Activated T-helper 1 cell treated with anti-CD3 and anti-CD28 coated beads, Interleukin-2, amount 50 U/mL, for 16 hours (primary cell): Measurements from ENCODE around the gene LRRC70.
"Not testable (repeated sequence)": the region's sequence is repeated elsewhere in the genome, so short reads cannot be mapped to it uniquely, and the experiment has no call there.

ENCODE experiments used
- DNase-seq, 2 donors: peaks; one replicate each; pipeline ENCODE4 v3.0.0-alpha.2; 2020; ENCODE audit warnings: low read depth in 1 of 2, low spot score in 1 of 2

LRRC70 gene

GRCh38 chr5:62578540-62578939 is at the start of gene LRRC70:
LRRC70 (plus strand) TSS chr5:62578819; CDS start chr5:62579439, 620 bp downstream.
- DNase-seq = no peak

DNA sequence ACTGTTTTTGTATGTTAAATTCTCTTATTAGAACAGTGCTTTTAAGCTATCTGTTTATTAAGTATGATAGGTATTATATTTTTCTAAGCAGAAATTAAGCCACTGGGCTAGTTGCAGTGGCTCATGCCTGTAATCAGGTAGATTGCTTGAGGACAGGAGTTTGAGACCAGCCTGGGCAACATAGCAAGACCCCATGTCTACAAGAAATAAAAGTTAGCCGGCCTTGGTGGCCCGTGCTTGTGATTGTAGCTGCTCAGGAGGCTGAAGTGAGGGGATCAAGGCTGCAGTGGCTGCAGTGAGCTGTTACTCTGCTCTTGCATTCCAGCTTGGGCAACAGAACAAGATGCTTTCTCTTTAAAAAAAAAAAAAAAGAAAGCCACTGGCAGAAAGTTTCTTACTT is 45.0 kb upstream of the LRRC70 start:
- no peak for DNase-seq

GRCh38 chr5:62534461-62535236 is 44.0 kb upstream of the LRRC70 start:
- DNase-seq = no peak

- DNase-seq = no peak
Measured at GRCh38 chr5:62536232-62536631, 42.4 kb upstream of the LRRC70 start.

DNA sequence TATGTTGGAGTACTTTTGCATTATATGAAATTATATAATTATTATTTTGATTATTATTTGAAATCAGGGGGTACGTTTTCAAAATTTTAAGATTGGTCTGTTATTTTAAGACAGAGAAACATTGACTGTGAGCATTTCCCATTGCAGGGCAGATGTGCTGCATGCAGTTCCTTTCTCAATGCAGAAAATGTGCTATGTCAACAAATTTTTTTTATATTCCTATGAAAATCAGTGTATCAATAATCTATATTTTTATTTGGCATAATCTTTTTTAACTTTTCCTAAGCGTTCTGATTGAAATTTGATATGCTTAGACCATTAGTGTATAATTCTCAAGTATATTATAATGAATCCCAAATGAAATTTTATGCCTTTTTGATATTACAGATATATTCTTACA is 41.8 kb upstream of the LRRC70 start:
- no peak for DNase-seq

- DNase-seq = no peak
Measured at GRCh38 chr5:62538017-62538942, 40.3 kb upstream of the LRRC70 start.

- no peak for DNase-seq
Measured at GRCh38 chr5:62542720-62543119, 35.9 kb upstream of the LRRC70 start.

- DNase-seq = no peak
Measured at GRCh38 chr5:62547945-62548630, 30.5 kb upstream of the LRRC70 start.

- no peak for DNase-seq
Measured at GRCh38 chr5:62550103-62550502, 28.5 kb upstream of the LRRC70 start.

DNA sequence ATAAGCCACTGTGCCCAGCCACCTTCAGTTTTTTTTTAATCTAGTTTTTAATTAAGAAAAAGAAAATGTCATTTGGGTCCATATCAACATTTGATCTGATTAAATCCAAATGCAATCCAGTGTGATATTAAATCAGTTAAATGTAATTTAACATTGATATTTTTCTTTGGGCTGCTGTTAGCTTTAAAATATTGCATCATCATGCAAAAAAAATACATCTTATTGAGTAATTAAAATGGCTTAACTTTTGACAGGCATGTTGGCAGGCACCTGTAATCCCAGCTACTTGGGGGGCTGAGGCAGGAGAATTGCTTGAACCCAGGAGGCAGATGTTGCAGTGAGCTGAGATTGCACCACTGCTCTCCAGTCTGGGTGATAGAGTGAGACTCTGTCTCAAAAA is 22.7 kb upstream of the LRRC70 start:
- DNase-seq = no peak

DNA sequence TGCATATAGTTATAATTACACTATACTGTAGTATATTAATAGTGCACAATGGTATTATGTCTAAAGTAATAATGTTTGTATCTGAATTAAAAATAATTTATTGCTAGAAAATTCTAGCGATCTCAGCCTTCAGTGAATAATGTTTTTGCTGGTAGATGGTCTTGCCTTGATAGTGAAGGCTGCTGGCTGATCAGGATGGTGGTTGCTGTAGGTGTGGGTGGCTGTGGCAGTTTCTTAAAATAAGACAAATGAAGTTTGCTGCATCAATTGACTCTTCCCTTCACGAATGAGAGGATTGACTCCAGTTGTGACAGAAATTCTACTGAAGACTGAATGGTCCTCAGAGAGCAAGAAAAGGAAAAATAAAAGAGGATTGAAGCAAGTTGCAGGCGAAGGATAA is 19.7 kb upstream of the LRRC70 start:
- no peak for DNase-seq

- DNase-seq = no peak
Measured at GRCh38 chr5:62560786-62561185, 17.8 kb upstream of the LRRC70 start.

DNA sequence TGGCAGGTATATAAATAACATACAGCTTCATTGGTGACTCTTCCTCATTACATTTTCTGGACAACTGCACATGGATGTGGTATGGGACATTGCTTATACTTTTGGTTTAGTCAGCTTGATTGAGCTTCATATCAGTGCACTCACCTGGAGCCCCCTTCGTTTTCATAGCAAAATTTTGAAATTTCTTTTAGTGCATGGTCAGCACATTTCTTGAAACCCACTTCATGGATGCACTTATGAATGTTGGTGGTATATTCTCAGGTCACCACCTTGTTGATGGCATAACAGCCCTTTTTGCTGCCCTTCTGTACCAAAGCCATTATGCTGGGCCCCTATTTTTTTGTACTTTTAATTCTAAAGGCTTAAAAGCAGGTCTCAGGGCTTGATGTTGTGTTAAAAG is 16.7 kb upstream of the LRRC70 start:
- no peak for DNase-seq

DNA sequence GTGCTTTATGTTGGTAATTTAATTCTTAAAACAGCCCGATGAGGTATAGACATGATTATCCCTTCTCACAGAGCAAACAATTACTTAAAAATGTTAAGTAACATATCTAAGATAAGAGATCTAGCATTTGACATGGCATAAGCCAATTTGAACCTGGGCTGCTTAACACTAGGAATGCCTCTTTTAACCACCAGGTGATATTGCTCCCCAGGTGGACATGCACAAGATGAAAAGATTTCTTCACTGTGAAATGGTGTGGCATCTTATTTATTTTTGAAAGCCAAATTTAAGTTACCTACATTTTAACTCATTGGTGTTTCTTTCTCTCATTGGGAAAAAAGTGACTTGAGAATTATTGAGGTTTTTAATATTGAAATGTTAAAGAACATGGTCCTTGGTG is 15.8 kb upstream of the LRRC70 start:
- no peak for DNase-seq

DNA sequence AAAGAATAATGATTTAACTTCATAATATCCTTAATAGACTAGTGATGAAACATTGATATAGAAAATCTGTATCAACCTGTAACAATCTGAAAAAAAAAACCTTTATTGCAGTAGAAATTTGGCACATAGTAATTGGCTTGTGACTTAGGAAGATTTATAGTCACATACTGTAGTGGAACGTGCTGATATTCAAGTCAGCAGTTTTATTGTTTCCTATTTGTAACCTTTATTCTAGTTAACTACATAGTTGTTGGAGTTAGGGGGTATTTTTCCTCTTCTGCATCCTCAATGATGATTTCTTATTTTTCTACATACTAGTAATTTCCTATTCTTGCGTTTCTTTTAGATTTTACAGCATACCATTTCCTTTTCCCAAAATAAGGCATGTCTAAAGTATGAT is 14.5 kb upstream of the LRRC70 start:
- no peak for DNase-seq

- DNase-seq = not testable (repeated sequence)
Measured at GRCh38 chr5:62565740-62566139, 12.9 kb upstream of the LRRC70 start.

DNA sequence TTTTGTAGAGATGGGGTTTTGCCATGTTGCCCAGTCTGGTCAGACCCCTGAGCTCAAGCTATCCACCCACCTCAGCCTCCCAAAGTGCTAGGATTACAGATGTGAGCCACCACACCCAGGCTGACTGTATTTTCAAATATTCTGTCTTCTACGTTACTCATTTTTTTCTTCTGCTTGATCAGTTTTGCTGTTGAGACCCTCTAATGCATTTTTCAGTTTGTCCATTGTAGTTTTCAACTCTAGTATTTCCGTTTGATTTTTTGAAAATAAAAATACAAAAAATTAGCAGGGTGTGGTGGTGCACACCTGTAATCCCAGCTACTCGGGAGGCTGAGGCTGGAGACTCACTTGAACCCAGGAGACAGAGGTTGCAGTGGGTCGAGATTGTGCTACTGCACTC is 10.5 kb upstream of the LRRC70 start:
- no peak for DNase-seq

- DNase-seq = no peak
Measured at GRCh38 chr5:62568800-62569432, 9.7 kb upstream of the LRRC70 start.

GRCh38 chr5:62569470-62569869 is 9.1 kb upstream of the LRRC70 start:
- no peak for DNase-seq

- DNase-seq = no peak
Measured at GRCh38 chr5:62572918-62573514, 5.6 kb upstream of the LRRC70 start.

GRCh38 chr5:62574599-62574998 is 4.0 kb upstream of the LRRC70 start:
- DNase-seq = no peak
